PC-3 (cell line): ENCODE measurements around the gene PID1.

Experiments
- EZH2 ChIP-seq: fragments of 300-600 bp; sonication (generic); IDR thresholded peaks from one replicate; pipeline ENCODE4 v1.6.1; 2017; ENCODE audit warnings: antibody characterized with exemption, mild to moderate bottlenecking, low read length; ENCODE audit not compliant: unreplicated experiment
- EZH2phosphoT487 ChIP-seq: fragments of 300-600 bp; sonication (generic); IDR thresholded peaks from 2 replicates; pipeline ENCODE4 v1.6.1; 2018; ENCODE audit warnings: mild to moderate bottlenecking, antibody characterized with exemption, low read length, borderline replicate concordance
- TF ChIP-seq, protein P1 (sequence below): fragments of 300-600 bp; sonication (generic); conservative IDR thresholded peaks from 2 replicates; pipeline ENCODE4 v1.5.1; 2017; ENCODE audit warnings: antibody characterized with exemption, low read depth, mild to moderate bottlenecking, low read length

DNA sequence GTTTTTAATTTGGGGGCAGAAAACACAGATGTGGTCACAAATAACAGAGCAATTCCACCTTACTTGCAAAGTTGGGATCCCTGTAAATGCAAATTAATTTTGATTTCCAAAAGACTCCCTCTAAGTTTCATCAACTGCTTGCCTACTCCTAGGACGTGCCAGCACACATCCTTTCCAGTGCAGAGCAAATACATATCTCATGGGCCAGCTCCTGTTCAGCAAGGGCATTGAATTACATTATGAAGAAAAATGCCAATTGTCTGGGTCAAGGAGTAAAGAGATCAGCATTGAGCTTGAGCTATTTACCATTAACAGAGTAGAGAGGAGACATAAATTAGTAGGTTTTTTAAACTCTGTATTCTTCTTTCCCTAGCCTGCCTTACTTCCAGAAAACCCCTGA, 18.8 kb downstream of the PID1 start:
- TF ChIP-seq EZH2 (no peak), EZH2phosphoT487 (no peak)
- TF ChIP-seq, protein P1, sequence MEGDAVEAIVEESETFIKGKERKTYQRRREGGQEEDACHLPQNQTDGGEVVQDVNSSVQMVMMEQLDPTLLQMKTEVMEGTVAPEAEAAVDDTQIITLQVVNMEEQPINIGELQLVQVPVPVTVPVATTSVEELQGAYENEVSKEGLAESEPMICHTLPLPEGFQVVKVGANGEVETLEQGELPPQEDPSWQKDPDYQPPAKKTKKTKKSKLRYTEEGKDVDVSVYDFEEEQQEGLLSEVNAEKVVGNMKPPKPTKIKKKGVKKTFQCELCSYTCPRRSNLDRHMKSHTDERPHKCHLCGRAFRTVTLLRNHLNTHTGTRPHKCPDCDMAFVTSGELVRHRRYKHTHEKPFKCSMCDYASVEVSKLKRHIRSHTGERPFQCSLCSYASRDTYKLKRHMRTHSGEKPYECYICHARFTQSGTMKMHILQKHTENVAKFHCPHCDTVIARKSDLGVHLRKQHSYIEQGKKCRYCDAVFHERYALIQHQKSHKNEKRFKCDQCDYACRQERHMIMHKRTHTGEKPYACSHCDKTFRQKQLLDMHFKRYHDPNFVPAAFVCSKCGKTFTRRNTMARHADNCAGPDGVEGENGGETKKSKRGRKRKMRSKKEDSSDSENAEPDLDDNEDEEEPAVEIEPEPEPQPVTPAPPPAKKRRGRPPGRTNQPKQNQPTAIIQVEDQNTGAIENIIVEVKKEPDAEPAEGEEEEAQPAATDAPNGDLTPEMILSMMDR = no peak
